Prostate gland (tissue), 2 donors: ENCODE data around the gene RIMS1. TPM values are rescaled to one million over a fixed set of nuclear protein-coding genes. Genes with fewer than 3 reads are reported as not detected.

Source experiments
- DNase-seq: peaks from one replicate; pipeline ENCODE4 v3.0.0-alpha.2; 2019; ENCODE audit warnings: low spot score
- H3K27ac ChIP-seq, 2 donors: fragments of 200-600 bp; sonication (generic); 2 replicates each; pipeline ENCODE4 v1.5.1; 2017 to 2019
- H3K27me3 ChIP-seq: fragments of 200-600 bp; sonication (generic); replicated peaks from 2 replicates; pipeline ENCODE4 v1.5.1; 2019; ENCODE audit not compliant: insufficient read depth
- H3K36me3 ChIP-seq, 2 donors: fragments of 200-600 bp; sonication (generic); 1 replicate in 1 of 2; 2 replicates in 1 of 2; pipeline versions ENCODE4 v1.5.1 to v1.8.1; 2017 to 2019
- H3K4me1 ChIP-seq: fragments of 200-600 bp; sonication (generic); replicated peaks from 2 replicates; pipeline ENCODE4 v1.5.1; 2019
- H3K4me3 ChIP-seq, 2 donors: fragments of 200-600 bp; sonication (generic); 2 replicates each; pipeline ENCODE4 v1.5.1; 2017 to 2019
- H3K9me3 ChIP-seq: fragments of 200-600 bp; sonication (generic); 2 replicates; pipeline ENCODE4 v1.5.1; 2017
- CTCF ChIP-seq, 4 experiments: fragments of 200-600 bp in 2 of 4; fragments of 450-650 bp in 2 of 4; sonication (generic) in 2 of 4; IDR thresholded peaks; 1 replicate in 3 of 4; 2 replicates in 1 of 4; pipeline ENCODE4 v1.5.1; 2016 to 2019; ENCODE audit warnings: antibody characterized with exemption in 4 of 4, mild to moderate bottlenecking in 2 of 4, moderate library complexity in 2 of 4
- POLR2A ChIP-seq: fragments of 450-650 bp; IDR thresholded peaks from one replicate; pipeline ENCODE4 v1.6.1; 2016; ENCODE audit warnings: antibody characterized with exemption, mild to moderate bottlenecking
- POLR2AphosphoS5 ChIP-seq: sonication (generic); formaldehyde crosslinking; IDR thresholded peaks from one replicate; pipeline ENCODE4 v1.6.1; 2017; ENCODE audit warnings: antibody characterized with exemption
- WGBS: methylation state at CpG from one replicate; pipeline ENCODE4 v1.1.5; 2018; 5-methylcytosine and 5-hydroxymethylcytosine counted together
- intact Hi-C: fragments of 100-400 bp; cut with DNase I; formaldehyde crosslinking; loops from one replicate; pipeline ENCODE4 v1.14.2; 2022
- total RNA-seq, 2 donors: library from RNA; depleted of rRNA; stranded (reverse); fragments of >200 nt; gene quantifications; one replicate each; pipeline ENCODE4 v1.1.0, GENCODE V29; 2016

RIMS1 gene
- total RNA-seq, 2 donors from 2014 or later, result 9.7 to 17.6 TPM

DNA sequence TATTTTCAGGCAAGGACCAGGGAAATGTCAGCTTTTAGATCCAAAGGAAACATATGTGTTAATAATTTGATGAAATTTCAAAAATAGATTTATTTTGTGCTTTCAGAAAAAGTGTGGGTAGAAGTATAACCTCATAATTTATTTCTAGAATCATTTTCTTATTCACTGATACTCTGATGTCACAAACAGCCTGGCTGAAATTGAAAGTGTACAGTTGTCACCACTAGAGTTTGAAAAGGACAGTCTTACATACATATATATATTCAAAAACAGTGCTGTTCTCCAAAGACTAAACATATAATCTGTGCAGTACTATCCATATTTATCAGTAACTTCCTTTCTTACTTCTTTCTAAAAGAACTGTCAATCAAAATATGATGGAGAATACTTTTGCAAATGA, 481.1 kb downstream of the RIMS1 start:
- Histone ChIP-seq H3K27ac (no peak overlapping the region), H3K36me3 (no peaks in the 10 kb centered on the region), H3K27me3 (no peaks in the 10 kb centered on the region), H3K4me3 (no peak overlapping the region), H3K9me3 (no peaks in the 10 kb centered on the region), H3K4me1 (no peaks in the 10 kb centered on the region)
- no peak for TF ChIP-seq POLR2AphosphoS5
- intact Hi-C loops, result no loop called here
- DNase-seq, result no peak

DNA sequence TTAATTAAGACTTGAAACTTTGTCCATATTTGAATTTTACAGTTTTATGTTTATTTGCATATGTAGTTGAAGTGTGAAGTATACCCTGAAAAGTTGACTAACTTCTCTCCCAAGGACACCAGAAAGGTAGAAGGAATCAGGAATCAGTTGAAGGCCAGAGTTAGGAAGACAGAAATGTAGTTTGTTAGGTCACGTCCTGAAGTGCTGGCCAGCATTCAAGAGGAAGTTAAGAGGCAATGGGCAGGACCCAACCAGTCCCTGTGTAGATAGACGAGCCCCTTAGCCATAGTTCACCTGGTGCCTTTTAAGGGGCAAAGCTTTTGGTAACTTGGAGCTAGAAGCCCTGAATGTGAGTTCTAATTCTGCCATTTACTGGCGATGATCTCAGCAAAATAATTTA, 485.1 kb downstream of the RIMS1 start:
- WGBS, result 51% methylated on average over 3 of the region's 3 CpGs
- no peaks in the 10 kb centered on the region for H3K27me3 ChIP-seq
- no peak overlapping the region for H3K27ac ChIP-seq
- no peaks in the 10 kb centered on the region for H3K9me3 ChIP-seq
- no peak for DNase-seq
- intact Hi-C loops, result no loop called here
- TF ChIP-seq POLR2A, result no peak
- TF ChIP-seq CTCF (IDR thresholded peaks at IDR 0.05), result no peak
- no peak for TF ChIP-seq POLR2AphosphoS5
- H3K4me1 ChIP-seq, result no peaks in the 10 kb centered on the region
- no peak overlapping the region for H3K4me3 ChIP-seq
- no peaks in the 10 kb centered on the region for H3K36me3 ChIP-seq

DNA sequence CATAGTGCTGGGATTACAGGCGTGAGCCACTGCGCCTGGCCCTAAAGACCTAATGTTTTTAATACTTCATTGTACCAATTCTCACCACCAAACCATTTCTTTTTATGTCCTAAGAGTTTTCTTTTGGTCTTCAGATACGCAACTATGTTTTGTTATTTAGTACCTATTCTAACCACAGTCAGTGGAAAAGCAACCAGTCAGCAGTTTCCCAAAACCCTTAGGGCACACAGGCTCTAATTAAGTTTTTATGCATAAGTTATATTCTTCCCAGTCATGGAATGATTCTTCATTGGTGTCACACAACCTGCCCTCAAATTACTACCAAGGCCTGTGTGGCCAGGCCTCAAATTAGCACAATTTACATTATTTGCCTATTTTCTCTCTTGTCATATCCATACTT, 487.8 kb downstream of the RIMS1 start:
- Histone ChIP-seq H3K9me3 (no peaks in the 10 kb centered on the region), H3K27ac (no peak overlapping the region), H3K36me3 (no peaks in the 10 kb centered on the region), H3K27me3 (no peaks in the 10 kb centered on the region), H3K4me3 (no peak overlapping the region), H3K4me1 (no peaks in the 10 kb centered on the region)
- intact Hi-C loops, result no loop called here
- TF ChIP-seq POLR2AphosphoS5 (no peak), CTCF (IDR thresholded peaks at IDR 0.05) (no peak), POLR2A (no peak)
- DNase-seq, result no peak
- WGBS, result 96% methylated on average over 3 of the region's 3 CpGs

- DNase-seq, result no peak
- TF ChIP-seq POLR2A (no peak), CTCF (IDR thresholded peaks at IDR 0.05) (no peak), POLR2AphosphoS5 (no peak)
- Histone ChIP-seq H3K27me3 (no peaks in the 10 kb centered on the region), H3K27ac (no peak overlapping the region), H3K4me3 (no peak overlapping the region), H3K36me3 (no peaks in the 10 kb centered on the region), H3K9me3 (no peaks in the 10 kb centered on the region), H3K4me1 (no peaks in the 10 kb centered on the region)
- intact Hi-C loops, result no loop called here
- WGBS, result 47% methylated on average over 4 of the region's 4 CpGs
Measured at GRCh38 chr6:72374857-72375256, 488.5 kb downstream of the RIMS1 start.

GRCh38 chr6:72376736-72377135, 490.4 kb downstream of the RIMS1 start:
- Histone ChIP-seq H3K36me3 (no peaks in the 10 kb centered on the region), H3K9me3 (no peaks in the 10 kb centered on the region), H3K27me3 (no peaks in the 10 kb centered on the region), H3K4me1 (no peaks in the 10 kb centered on the region), H3K4me3 (no peak overlapping the region), H3K27ac (no peak overlapping the region)
- TF ChIP-seq CTCF (IDR thresholded peaks at IDR 0.05) (no peak), POLR2A (no peak), POLR2AphosphoS5 (no peak)
- WGBS, result 69% methylated on average over 2 of the region's 2 CpGs
- DNase-seq, result no peak
- intact Hi-C loops, result no loop called here
